ENCODE data around the gene POLK.
"Not testable (repeated sequence)": the region's sequence is repeated elsewhere in the genome, so short reads cannot be mapped to it uniquely, and the experiment has no call there.

POLK gene

GRCh38 chr5:75510836-75511434 is 756 bp upstream of the POLK start:
- no peak for DNase-seq (ENCODE audit: low read depth)

- no peak for DNase-seq (ENCODE audit: low read depth)
Observed at GRCh38 chr5:75512383-75513074, 838 bp downstream of the POLK start.

GRCh38 chr5:75513841-75514240 is 2.1 kb downstream of the POLK start:
- no peak for DNase-seq (ENCODE audit: low read depth)

- DNase-seq (ENCODE audit: low read depth): no peak
Observed at GRCh38 chr5:75514323-75514722, 2.6 kb downstream of the POLK start.

GRCh38 chr5:75519761-75520160 is 8.1 kb downstream of the POLK start:
- no peak for DNase-seq (ENCODE audit: low read depth)

GRCh38 chr5:75521195-75521594 is 9.5 kb downstream of the POLK start:
- no peak for DNase-seq (ENCODE audit: low read depth)

- no peak for DNase-seq (ENCODE audit: low read depth)
Observed at GRCh38 chr5:75522025-75522424, 10.3 kb downstream of the POLK start.

GRCh38 chr5:75522542-75522941 is 10.9 kb downstream of the POLK start:
- no peak for DNase-seq (ENCODE audit: low read depth)

GRCh38 chr5:75523275-75523674 is 11.6 kb downstream of the POLK start:
- no peak for DNase-seq (ENCODE audit: low read depth)

GRCh38 chr5:75524071-75524470 is 12.4 kb downstream of the POLK start:
- DNase-seq (ENCODE audit: low read depth): no peak

GRCh38 chr5:75524591-75524990 is 12.9 kb downstream of the POLK start:
- DNase-seq (ENCODE audit: low read depth): no peak

- no peak for DNase-seq (ENCODE audit: low read depth)
Observed at GRCh38 chr5:75525344-75525743, 13.7 kb downstream of the POLK start.

- DNase-seq (ENCODE audit: low read depth): no peak
Observed at GRCh38 chr5:75526070-75526469, 14.4 kb downstream of the POLK start.

- DNase-seq (ENCODE audit: low read depth): no peak
Observed at GRCh38 chr5:75529185-75529584, 17.5 kb downstream of the POLK start.

GRCh38 chr5:75532190-75532589 is 20.5 kb downstream of the POLK start:
- DNase-seq (ENCODE audit: low read depth): no peak

GRCh38 chr5:75533716-75534115 is 22.0 kb downstream of the POLK start:
- not testable (repeated sequence) for DNase-seq (ENCODE audit: low read depth)

GRCh38 chr5:75534734-75535133 is 23.0 kb downstream of the POLK start:
- DNase-seq (ENCODE audit: low read depth): no peak

GRCh38 chr5:75536147-75536546 is 24.5 kb downstream of the POLK start:
- DNase-seq (ENCODE audit: low read depth): no peak

- DNase-seq (ENCODE audit: low read depth): no peak
Observed at GRCh38 chr5:75536694-75537360, 25.1 kb downstream of the POLK start.

- no peak for DNase-seq (ENCODE audit: low read depth)
Observed at GRCh38 chr5:75538211-75538610, 26.5 kb downstream of the POLK start.

GRCh38 chr5:75545131-75545530 is 33.4 kb downstream of the POLK start:
- no peak for DNase-seq (ENCODE audit: low read depth)

GRCh38 chr5:75546830-75547229 is 35.1 kb downstream of the POLK start:
- no peak for DNase-seq (ENCODE audit: low read depth)

- DNase-seq (ENCODE audit: low read depth): no peak
Observed at GRCh38 chr5:75547812-75548211, 36.1 kb downstream of the POLK start.

- no peak for DNase-seq (ENCODE audit: low read depth)
Observed at GRCh38 chr5:75550597-75550996, 38.9 kb downstream of the POLK start.

Data from fibroblast of the conjunctiva (primary cell).